NCI-H510A treated with DMSO at 0.1 percent for 48 hours (cell line): ENCODE data around the gene SLC16A3.

Experiments used
- DNase-seq: peaks from one replicate; lab custom pipeline; 2025; lab: John Stamatoyannopoulos, UW

SLC16A3 gene

GRCh38 chr17:82236142-82236971 lies 7.5 kb downstream of the SLC16A3 start:
- DNase-seq: peak; percentile 65

DNA sequence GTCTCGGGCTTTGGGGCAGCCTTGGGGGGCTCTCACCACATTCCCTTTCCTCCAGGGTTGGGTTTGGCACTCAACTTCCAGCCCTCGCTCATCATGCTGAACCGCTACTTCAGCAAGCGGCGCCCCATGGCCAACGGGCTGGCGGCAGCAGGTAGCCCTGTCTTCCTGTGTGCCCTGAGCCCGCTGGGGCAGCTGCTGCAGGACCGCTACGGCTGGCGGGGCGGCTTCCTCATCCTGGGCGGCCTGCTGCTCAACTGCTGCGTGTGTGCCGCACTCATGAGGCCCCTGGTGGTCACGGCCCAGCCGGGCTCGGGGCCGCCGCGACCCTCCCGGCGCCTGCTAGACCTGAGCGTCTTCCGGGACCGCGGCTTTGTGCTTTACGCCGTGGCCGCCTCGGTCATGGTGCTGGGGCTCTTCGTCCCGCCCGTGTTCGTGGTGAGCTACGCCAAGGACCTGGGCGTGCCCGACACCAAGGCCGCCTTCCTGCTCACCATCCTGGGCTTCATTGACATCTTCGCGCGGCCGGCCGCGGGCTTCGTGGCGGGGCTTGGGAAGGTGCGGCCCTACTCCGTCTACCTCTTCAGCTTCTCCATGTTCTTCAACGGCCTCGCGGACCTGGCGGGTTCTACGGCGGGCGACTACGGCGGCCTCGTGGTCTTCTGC lies 8.4 kb downstream of the SLC16A3 start:
- DNase-seq: no peak

- DNase-seq: no peak
Measured at GRCh38 chr17:82237746-82238471, 9.1 kb downstream of the SLC16A3 start.

GRCh38 chr17:82238472-82239201 lies 9.8 kb downstream of the SLC16A3 start:
- DNase-seq: peak; percentile 91

- DNase-seq: no peak
Measured at GRCh38 chr17:82239401-82239925, 10.6 kb downstream of the SLC16A3 start.

DNA sequence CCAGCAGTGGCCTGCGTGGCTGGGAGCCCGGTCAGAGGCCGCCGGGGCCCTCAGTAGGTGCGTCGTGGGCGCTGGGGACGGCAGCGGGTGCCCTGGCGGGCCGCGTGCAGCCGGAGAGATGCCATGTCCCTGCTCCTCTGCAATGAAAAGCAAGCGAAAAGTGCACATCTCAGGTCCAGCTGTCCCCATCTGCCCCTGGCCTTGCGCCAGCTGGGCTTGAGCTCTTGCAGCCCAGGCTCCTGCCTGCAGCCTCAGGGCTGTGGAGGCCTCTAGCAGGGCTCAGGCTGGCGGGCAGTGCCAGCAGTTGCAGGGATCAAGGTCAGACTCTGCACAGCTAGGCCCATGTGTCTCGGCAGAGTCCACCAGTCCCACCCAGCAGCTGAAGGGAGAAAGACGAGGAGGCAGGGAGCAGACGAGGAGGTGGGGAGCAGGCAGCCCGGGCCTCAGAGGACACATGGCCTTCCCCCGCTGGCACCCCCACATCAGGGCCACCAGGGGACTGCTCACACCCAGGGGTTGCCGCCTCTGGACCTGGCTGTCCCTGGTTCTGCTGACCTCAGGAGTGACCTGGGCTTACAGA lies 11.2 kb downstream of the SLC16A3 start:
- DNase-seq: no peak

DNA sequence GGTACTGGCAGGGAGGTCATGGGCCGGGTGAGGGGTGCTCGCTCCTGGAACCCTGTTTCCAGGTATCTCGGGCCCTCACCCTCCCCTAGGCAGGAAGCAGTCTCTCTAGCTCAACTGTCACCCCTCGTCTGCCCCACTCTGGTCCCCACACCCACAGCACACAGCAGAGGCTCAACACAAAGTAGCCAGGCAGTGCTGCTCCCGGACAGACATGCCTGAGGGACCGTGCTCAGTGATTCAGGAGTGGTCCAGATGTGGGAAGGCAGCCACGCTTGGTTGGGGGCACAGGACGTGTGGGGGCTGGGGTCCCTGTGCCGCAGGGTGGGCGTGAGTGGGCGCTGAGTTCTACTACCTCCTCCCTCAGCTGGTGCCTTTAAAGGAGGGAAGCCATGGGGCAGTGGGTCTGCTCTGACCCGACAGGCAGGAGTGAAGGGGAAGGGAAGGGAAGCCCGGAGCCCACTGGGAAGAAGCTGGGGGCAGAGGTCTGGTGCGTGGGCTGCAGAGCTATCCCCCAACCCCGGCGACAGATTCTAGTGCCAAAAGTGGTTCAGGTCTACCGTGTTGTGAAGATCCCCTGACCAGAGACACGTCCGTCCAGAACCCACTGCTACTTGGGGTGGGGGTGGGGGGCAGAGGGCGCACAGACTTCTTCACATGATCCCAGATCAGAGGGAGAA lies 11.8 kb downstream of the SLC16A3 start:
- DNase-seq: no peak

DNA sequence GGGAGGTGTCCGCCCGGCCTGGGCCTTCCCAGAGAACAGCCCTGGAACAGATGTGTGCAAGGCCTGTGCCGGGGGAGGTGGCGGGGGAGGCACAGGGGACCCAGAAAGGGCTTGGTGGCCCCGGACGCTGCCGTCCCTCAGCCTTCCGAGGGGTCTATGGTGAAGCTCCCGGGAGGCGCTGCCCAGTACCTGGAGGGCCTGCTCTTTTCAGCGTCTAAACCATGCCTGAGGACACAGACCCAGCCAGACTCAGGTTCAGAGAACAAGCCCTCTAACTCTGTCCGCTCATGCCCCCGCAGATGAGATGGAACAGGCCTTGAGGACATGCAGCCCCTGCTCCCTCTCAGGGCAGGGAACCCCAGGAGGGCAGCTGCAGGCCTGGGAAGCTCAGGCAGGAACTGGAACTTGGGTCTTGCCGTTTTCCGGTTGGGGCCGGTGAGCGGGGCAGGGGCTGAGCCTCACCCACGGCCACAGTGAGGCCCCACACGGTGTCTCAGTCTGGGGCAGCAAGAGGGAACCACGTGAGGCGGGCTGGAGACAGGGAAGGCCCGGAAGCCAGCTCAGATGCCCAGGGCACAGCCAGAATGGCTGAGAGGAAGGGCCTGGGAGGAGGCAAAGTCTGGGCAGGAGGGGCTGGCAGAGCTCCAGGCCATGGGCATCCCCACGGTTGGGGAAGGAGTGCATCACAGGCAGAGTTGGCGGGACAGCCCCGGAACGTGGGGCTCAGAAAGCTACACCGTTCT lies 12.5 kb downstream of the SLC16A3 start:
- no peak for DNase-seq

DNA sequence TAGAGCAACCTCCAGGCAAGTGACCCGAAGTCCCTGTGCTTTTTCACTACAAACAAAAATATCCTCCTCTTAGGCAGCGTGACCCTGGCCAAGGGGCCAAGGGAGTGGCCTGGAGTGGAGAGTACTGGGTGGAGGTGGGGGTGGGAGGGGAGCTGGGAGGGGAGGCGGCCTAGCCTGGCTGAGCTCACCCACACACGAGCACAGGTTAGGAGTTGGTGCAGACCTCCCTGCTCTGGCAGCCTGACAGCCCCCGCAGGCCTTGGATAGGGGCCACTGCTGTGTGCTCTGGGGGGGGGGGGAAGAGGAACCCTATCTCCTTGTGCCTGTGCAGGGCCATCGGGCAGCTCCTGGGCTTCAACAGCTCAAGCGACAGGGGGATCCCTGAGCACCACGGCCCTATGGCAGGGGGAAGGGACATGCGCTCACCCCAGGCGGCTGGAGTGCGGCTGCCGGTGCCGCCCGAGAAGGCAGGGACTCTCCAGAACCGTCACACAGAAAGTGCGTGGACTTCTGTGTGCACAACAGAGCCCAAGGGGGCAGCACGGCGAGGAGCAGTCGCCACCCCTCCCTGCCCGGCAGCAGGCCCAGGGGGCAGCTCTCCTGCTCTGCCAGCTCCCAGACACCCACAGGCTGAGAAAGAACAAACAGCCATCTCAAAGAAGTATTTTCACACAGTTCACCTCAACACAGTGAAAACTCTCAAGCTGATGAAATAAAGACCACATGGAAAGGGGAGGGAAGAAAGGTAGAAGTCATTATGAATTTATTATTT lies 13.3 kb downstream of the SLC16A3 start:
- no peak for DNase-seq

- DNase-seq: no peak
Measured at GRCh38 chr17:82242698-82242976, 13.8 kb downstream of the SLC16A3 start.

GRCh38 chr17:82242977-82243647 lies 14.3 kb downstream of the SLC16A3 start:
- DNase-seq: no peak

- DNase-seq: no peak
Measured at GRCh38 chr17:82243648-82244412, 15.0 kb downstream of the SLC16A3 start.

DNA sequence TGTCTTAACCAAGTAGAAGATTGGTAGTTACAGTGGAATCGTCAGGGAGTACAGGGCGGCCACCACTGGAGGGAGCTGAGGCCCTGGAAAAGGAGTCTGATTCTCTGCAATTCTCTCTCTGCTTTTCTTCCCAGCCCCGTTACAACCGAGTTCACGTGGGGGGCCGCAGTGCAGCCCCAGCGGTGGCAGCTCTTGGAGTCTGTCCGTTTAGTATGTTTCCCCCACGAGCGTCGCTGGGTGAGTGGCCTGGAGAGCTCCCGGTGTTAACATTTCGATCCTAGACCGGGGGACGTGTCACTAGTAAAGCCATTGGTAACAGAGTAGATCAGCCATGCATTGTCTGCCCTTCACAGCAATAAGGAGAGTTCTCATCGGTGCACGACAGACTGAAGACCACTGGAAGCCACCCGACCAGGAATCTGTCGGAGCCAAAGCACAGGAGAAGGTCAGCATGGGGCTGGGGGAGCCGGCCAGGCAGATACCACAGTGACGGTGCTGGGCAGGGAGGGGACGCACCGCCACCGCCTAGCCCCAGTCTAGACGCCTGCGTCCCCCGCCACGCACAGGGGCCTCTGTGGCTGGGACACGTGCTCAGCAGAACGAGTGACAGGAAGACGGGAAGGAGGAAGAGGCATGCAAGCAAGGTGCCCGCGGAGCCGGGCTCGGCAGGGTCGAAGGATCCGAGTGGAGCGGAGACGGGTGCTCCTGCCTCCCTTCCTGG lies 15.7 kb downstream of the SLC16A3 start:
- no peak for DNase-seq

GRCh38 chr17:82245134-82246039 lies 16.5 kb downstream of the SLC16A3 start:
- no peak for DNase-seq

DNA sequence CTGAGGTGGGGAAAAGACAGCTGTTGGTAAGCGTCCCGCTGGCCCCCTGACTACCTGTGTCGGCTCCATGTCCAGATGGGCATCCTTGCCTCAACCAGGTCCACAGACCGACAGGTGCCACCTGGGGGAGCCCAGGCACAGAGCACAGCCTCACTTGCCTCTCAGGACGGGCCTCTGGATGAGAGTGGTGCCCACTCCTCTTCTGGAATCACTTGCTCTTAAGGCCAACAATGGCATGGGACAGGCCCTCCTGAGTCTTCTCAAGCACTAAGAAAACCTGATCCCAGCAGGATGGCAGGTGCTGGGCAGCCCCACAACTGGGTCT lies 17.2 kb downstream of the SLC16A3 start:
- DNase-seq: no peak

DNA sequence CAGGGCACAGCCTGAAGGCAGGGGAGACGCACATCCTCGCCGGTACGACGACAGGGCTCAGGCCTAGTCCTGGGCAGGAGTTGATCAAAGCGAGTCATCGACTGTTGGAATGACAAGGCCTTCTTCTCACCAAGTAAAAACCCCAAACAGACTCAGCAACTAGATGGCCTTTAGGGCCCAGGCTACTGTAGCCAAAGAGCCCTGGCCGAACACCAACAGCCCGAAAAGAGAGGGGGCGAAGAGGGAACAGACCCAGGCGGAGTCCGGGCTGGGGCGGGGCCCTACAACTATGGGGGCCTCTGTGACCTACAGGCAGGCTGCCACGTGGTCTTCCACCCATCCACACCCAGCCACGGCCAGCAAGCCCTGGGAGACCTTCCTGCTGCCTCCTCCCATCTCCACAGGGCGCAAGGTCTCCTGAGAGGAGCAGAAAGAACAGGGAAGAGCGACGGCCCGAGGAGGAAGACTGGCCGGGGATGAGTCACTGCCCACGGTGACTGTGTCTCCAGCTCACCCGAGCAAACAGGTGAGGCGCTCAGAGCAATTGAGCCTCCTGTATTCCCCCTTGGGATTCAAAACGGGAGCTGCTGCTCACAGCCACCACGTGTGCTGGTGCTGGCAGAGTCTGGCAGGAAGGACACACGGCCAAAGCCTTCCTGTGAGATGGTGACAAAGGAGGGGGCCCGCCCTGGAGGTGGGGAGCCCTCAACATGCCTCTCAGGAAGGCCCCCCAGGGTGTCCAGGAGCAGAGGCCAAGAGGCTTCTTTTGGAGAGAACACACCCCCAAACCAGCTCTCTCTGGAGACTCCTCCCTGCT lies 17.7 kb downstream of the SLC16A3 start:
- DNase-seq: no peak
